ENCODE results near the gene LILRB3.
"Not testable (repeated sequence)": the region's sequence is repeated elsewhere in the genome, so short reads cannot be mapped to it uniquely, and the experiment has no call there.

Gene LILRB3

DNA sequence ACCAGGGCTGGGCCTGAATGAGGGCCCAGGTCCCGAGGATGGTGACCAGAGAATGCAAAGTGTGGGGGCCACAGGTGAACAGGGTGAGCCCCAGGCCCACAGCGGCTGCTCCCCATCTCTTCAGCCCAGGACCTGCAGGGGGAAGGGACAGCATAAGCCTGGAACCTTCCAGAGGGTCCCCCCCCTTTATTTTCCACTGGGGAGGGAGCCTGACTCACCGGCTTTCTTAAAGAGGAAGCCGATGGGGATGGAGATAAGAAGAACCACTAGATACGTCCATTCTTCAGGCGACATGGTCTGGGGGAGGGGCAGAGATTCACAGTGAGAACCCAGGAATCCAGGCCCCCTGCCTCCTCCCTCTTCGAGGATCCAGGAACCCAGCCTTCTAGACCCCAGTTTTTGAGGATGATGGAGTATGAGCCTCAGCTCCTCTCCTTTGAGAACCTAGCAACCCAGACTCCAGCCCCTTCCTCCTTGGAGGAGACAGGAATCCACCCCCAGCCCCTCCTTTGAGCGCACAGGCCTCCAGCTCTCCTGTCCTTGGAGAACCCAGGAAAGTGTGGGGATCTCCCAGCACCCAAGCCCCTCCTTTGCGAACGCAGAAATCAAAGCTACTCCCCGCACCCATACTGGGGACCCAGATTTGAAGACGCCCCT is 34.5 kb downstream of the LILRB3 start:
- TF ChIP-seq, protein P1, sequence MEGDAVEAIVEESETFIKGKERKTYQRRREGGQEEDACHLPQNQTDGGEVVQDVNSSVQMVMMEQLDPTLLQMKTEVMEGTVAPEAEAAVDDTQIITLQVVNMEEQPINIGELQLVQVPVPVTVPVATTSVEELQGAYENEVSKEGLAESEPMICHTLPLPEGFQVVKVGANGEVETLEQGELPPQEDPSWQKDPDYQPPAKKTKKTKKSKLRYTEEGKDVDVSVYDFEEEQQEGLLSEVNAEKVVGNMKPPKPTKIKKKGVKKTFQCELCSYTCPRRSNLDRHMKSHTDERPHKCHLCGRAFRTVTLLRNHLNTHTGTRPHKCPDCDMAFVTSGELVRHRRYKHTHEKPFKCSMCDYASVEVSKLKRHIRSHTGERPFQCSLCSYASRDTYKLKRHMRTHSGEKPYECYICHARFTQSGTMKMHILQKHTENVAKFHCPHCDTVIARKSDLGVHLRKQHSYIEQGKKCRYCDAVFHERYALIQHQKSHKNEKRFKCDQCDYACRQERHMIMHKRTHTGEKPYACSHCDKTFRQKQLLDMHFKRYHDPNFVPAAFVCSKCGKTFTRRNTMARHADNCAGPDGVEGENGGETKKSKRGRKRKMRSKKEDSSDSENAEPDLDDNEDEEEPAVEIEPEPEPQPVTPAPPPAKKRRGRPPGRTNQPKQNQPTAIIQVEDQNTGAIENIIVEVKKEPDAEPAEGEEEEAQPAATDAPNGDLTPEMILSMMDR (IDR thresholded peaks at IDR 0.05) = no peak
- DNase-seq = no peak
- no peaks in the 10 kb centered on the region for H3K9me3 Mint-ChIP-seq

DNA sequence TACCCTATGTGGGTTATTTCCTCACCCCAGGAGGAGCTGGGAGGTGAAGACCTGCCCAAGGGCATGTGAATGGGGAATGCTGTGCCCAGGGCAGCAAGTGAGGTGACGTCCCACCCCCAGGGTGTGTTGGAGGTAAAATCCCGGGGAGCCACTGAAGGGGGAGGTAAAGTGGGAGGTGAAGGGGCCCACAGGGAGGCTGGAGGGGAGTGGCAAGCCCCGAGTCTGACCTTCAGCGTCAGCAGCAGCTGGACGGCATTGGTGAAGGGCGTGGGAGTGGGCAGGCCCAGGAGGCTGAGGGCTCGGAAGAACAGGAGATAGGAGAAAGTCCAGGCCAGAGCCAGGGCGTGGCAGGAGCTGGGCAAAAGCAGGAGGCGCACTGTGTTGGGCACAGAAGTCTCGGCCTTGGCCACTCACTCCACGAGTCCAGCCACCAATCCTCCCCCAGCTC is 35.8 kb downstream of the LILRB3 start:
- Mint-ChIP-seq H3K4me3 (peak overlapping the region; percentile 93), H3K36me3 (ENCODE audit: low read depth) (peaks cover 29% of the 10 kb centered on the region), H3K4me1 (peaks cover 24% of the 10 kb centered on the region), H3K27ac (no peak overlapping the region), H3K9me3 (no peaks in the 10 kb centered on the region), H3K27me3 (ENCODE audit: low read depth, poor library complexity) (peaks cover 5% of the 10 kb centered on the region)
- TF ChIP-seq, protein P1 (IDR thresholded peaks at IDR 0.05) = no peak
- DNase-seq = no peak

More for the DNA sequence above, 34.5 kb downstream of the LILRB3 start:
- Mint-ChIP-seq H3K4me3 (peak overlapping the region; percentile 93), H3K27ac (peak overlapping the region; percentile 93), H3K27me3 (ENCODE audit: low read depth, poor library complexity) (peaks cover 5% of the 10 kb centered on the region), H3K4me1 (peaks cover 38% of the 10 kb centered on the region), H3K36me3 (ENCODE audit: low read depth) (peaks cover 30% of the 10 kb centered on the region)

DNA sequence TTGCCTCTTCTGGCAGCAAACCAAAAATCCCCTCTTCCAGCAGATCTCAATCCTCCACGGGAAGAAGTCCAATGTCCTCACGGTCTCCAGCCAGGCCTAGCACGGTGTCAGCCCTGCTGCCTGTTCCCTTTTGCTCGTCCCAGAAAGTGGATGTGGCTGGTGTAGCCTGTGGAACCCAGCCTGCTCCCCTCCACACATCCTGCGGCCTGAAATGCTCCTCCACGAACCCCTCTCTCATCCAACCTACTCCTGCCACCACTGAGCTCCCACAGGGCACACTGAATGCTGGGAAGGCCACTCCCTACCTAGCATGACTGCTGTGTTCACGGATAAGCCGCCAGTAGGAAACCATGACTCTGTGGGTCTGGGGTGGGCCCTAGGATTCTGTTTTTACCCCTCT is 36.5 kb downstream of the LILRB3 start:
- Mint-ChIP-seq H3K36me3 (ENCODE audit: low read depth) (peaks cover 32% of the 10 kb centered on the region), H3K27me3 (ENCODE audit: low read depth, poor library complexity) (peaks cover 2% of the 10 kb centered on the region), H3K9me3 (no peaks in the 10 kb centered on the region), H3K4me1 (peaks cover 18% of the 10 kb centered on the region), H3K4me3 (peak overlapping the region; percentile 93), H3K27ac (peak overlapping the region; percentile 25)
- TF ChIP-seq, protein P1 (IDR thresholded peaks at IDR 0.05) = no peak
- no peak for DNase-seq

DNA sequence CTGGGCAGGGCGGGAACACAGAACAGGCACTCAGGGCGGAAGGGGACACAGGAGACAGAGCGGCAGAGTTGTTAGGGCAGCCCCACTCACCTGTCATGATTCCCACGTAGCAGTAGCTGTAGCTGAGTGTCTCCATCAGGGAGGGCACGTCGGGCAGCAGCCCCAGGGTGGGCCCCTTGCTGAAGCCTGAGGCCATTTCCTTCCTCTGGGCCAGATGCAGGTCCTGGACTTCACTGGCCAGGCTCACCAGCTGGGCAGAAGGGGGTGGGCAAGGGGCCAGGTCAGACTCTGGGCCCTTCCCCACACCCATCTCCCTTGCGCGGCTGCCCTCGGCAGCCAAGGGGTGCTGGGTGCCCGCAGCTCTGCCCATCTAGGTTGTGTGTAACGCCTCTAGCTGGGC is 39.4 kb downstream of the LILRB3 start:
- Mint-ChIP-seq H3K9me3 (no peaks in the 10 kb centered on the region), H3K36me3 (ENCODE audit: low read depth) (peaks cover 34% of the 10 kb centered on the region), H3K27ac (no peak overlapping the region), H3K4me3 (no peak overlapping the region), H3K4me1 (peaks cover 30% of the 10 kb centered on the region), H3K27me3 (ENCODE audit: low read depth, poor library complexity) (no peaks in the 10 kb centered on the region)
- TF ChIP-seq, protein P1 (IDR thresholded peaks at IDR 0.05) = no peak
- DNase-seq = no peak

DNA sequence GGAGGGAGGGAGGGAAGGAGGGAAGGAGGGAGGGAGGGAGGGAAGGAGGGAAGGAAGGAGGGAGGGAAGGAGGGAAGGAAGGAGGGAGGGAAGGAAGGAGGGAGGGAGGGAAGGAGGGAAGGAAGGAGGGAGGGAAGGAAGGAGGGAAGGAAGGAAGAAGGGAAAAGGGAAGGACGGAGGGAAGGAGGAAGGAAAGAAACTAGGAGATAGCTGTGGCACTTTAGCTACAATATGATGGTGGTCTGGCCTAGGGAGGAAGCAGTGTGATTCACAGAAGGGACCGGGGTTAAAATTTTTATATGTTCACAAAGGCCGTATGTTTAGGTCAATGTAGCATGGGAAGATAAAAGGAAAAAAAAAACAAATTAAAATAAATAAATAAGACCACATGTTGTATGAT is 40.9 kb downstream of the LILRB3 start:
- not testable (repeated sequence) for DNase-seq; H3K9me3 Mint-ChIP-seq; H3K27ac Mint-ChIP-seq; H3K4me3 Mint-ChIP-seq; H3K27me3 Mint-ChIP-seq (ENCODE audit: low read depth, poor library complexity)
- Mint-ChIP-seq H3K36me3 (ENCODE audit: low read depth) (peaks cover 37% of the 10 kb centered on the region), H3K4me1 (peaks cover 21% of the 10 kb centered on the region)

DNA sequence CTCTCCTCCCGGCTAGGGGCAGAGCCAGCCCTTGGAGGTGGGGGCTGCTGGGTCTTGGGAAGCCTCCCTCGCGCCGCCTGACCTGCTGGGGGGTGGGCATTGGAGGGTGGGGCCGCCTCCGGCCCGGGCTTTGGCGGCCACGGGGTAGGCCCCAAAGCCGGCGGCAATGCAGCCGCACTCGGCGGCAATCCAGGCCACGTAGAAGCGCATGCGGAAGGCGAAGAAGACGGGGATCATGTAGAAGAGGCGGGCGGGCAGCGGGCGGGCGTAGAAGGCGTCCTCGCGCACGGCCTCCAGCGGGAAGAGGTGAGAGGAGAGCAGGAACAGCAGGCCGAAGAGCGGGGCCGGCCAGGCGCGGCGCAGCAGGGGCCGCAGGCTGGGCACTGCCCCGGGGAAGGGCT is 42.1 kb downstream of the LILRB3 start:
- Mint-ChIP-seq H3K9me3 (no peaks in the 10 kb centered on the region), H3K4me3 (no peak overlapping the region), H3K36me3 (ENCODE audit: low read depth) (peaks cover 34% of the 10 kb centered on the region), H3K27me3 (ENCODE audit: low read depth, poor library complexity) (no peaks in the 10 kb centered on the region), H3K27ac (no peak overlapping the region), H3K4me1 (peaks cover 17% of the 10 kb centered on the region)
- no peak for DNase-seq
- TF ChIP-seq, protein P1 (IDR thresholded peaks at IDR 0.05) = no peak

All from nephron progenitor cell (in vitro differentiated cells).